HL-60 (cell line): Measurements from ENCODE around the gene CCL17.

Experiments used
- GABPA ChIP-seq: IDR thresholded peaks from 2 replicates; pipeline ENCODE4 v1.6.1; 2012; ENCODE audit warnings: low read depth
- POLR2AphosphoS5 ChIP-seq: IDR thresholded peaks from 2 replicates; pipeline ENCODE4 v1.6.1; 2012; ENCODE audit warnings: low read depth
- TF ChIP-seq, protein P1 (sequence below): IDR thresholded peaks from one replicate; pipeline ENCODE4 v1.5.1; 2011; ENCODE audit warnings: low read length, control low read depth, inconsistent platforms; ENCODE audit not compliant: insufficient read depth

DNA sequence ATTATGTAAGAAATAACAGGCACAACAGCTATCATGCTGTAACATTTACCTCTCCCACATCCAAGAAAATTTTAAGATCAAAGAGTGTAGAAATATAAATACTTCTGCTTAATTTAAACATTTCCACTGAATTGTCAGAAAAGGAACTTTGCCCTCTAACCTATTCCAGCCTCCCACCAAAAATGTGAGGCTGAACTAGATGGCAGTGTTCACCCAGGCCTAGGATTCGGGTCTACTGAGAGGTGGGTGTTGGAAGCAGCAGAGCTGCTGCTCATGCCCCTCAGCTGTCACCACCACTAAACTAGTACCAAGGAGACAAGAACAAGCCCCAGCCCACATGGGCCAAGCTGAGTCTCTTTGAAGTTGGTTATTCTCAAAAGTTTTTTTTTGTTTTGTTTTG is 31.3 kb downstream of the CCL17 start:
- TF ChIP-seq, protein P1, sequence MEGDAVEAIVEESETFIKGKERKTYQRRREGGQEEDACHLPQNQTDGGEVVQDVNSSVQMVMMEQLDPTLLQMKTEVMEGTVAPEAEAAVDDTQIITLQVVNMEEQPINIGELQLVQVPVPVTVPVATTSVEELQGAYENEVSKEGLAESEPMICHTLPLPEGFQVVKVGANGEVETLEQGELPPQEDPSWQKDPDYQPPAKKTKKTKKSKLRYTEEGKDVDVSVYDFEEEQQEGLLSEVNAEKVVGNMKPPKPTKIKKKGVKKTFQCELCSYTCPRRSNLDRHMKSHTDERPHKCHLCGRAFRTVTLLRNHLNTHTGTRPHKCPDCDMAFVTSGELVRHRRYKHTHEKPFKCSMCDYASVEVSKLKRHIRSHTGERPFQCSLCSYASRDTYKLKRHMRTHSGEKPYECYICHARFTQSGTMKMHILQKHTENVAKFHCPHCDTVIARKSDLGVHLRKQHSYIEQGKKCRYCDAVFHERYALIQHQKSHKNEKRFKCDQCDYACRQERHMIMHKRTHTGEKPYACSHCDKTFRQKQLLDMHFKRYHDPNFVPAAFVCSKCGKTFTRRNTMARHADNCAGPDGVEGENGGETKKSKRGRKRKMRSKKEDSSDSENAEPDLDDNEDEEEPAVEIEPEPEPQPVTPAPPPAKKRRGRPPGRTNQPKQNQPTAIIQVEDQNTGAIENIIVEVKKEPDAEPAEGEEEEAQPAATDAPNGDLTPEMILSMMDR: no peak
- TF ChIP-seq POLR2AphosphoS5 (no peak), GABPA (no peak)
